Thyroid gland (tissue), 4 donors: ENCODE measurements around the gene SMNDC1.

Experiments
- POLR2A ChIP-seq, 2 donors: fragments of 450-650 bp; IDR thresholded peaks; one replicate each; pipeline ENCODE4 v1.6.1; 2017; ENCODE audit warnings: antibody characterized with exemption in 2 of 2, mild to moderate bottlenecking in 2 of 2, moderate library complexity in 1 of 2
- TF ChIP-seq, protein P1 (sequence below), 6 experiments: fragments of 200-600 bp in 3 of 6; fragments of 450-650 bp in 3 of 6; sonication (generic) in 3 of 6; IDR thresholded peaks; one replicate each; pipeline ENCODE4 v1.5.1; 2016 to 2019; ENCODE audit warnings: antibody characterized with exemption in 6 of 6, mild to moderate bottlenecking in 2 of 6, inconsistent platforms in 1 of 6, moderate library complexity in 1 of 6

DNA sequence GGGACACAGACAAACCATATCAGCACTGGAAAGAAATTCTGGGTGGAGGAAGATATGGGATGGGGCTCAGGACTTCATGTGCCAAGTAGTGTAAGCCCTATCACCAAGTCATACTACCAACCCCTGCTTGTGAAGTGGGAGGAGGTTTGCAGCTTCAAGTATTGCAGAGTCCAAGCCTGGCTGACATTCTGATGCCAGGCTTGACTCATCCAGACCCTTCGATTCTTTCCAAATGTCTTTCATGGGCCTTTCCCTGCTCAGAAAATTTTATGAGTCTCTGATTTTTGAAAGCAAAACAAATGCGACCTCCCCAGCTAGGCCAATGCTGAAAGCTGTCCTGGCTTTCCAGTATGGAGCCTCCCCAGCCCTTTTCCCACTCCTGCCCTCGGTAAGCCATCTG lies 45.1 kb upstream of the SMNDC1 start:
- TF ChIP-seq, protein P1, sequence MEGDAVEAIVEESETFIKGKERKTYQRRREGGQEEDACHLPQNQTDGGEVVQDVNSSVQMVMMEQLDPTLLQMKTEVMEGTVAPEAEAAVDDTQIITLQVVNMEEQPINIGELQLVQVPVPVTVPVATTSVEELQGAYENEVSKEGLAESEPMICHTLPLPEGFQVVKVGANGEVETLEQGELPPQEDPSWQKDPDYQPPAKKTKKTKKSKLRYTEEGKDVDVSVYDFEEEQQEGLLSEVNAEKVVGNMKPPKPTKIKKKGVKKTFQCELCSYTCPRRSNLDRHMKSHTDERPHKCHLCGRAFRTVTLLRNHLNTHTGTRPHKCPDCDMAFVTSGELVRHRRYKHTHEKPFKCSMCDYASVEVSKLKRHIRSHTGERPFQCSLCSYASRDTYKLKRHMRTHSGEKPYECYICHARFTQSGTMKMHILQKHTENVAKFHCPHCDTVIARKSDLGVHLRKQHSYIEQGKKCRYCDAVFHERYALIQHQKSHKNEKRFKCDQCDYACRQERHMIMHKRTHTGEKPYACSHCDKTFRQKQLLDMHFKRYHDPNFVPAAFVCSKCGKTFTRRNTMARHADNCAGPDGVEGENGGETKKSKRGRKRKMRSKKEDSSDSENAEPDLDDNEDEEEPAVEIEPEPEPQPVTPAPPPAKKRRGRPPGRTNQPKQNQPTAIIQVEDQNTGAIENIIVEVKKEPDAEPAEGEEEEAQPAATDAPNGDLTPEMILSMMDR (IDR thresholded peaks at IDR 0.05): no peak
- TF ChIP-seq POLR2A (IDR thresholded peaks at IDR 0.05): no peak
